Kidney (tissue), 14 donors: ENCODE measurements around the gene PCDHB16. TPM values are rescaled to one million over a fixed set of nuclear protein-coding genes. Genes with fewer than 3 reads are reported as not detected.
"Not testable (repeated sequence)": the region's sequence is repeated elsewhere in the genome, so short reads cannot be mapped to it uniquely, and the experiment has no call there.

Experiments
- DNase-seq, 5 donors: peaks; one replicate each; pipeline ENCODE4 v3.0.0-alpha.2; 2013 to 2020
- FAIRE-seq: peaks from 2 replicates; lab custom pipeline; 2012; peaks lifted over from hg19 to GRCh38; lab: Jason Lieb, UNC
- H3K27ac ChIP-seq, 2 donors: one replicate each; pipeline ENCODE4 v1.7.0; 2013; ENCODE audit warnings: low read depth in 2 of 2, low read length in 2 of 2, inconsistent platforms in 1 of 2
- H3K27me3 ChIP-seq: one replicate; pipeline ENCODE4 v1.7.1; 2013; ENCODE audit warnings: low read length, inconsistent platforms; ENCODE audit not compliant: control insufficient read depth, insufficient read depth
- H3K36me3 ChIP-seq, 3 donors: one replicate each; pipeline versions ENCODE4 v1.7.0 to v1.7.1; 2013; ENCODE audit warnings: low read length in 3 of 3, control low read depth in 1 of 3, inconsistent platforms in 1 of 3; ENCODE audit not compliant: insufficient read depth in 3 of 3, control insufficient read depth in 2 of 3
- H3K4me1 ChIP-seq, 3 donors: one replicate each; pipeline versions ENCODE4 v1.7.0 to v1.7.1; 2013; ENCODE audit warnings: low read length in 3 of 3, inconsistent platforms in 1 of 3, low read depth in 1 of 3; ENCODE audit not compliant: control insufficient read depth in 2 of 3, insufficient read depth in 2 of 3
- H3K4me3 ChIP-seq, 3 donors: one replicate each; pipeline versions ENCODE4 v1.7.0 to v1.8.1; 2013; ENCODE audit warnings: low read length in 3 of 3, control low read depth in 1 of 3, inconsistent platforms in 1 of 3
- H3K9ac ChIP-seq, 3 donors: one replicate each; pipeline versions ENCODE4 v1.7.0 to v1.7.1; 2013; ENCODE audit warnings: low read length in 3 of 3, control low read depth in 1 of 3, inconsistent platforms in 1 of 3
- H3K9me3 ChIP-seq, 3 donors: one replicate each; pipeline versions ENCODE4 v1.7.0 to v1.7.1; 2013; ENCODE audit warnings: low read length in 3 of 3, control low read depth in 1 of 3, inconsistent platforms in 1 of 3; ENCODE audit not compliant: control insufficient read depth in 2 of 3, insufficient read depth in 1 of 3
- intact Hi-C: fragments of 100-400 bp; cut with DNase I; formaldehyde crosslinking; loops from one replicate; pipeline ENCODE4 v1.11.1; 2022
- polyA plus RNA-seq: library from polyadenylated mRNA; stranded (reverse); fragments of 350-450 nt; fragmentation: Illumina TruSeq; extraction: RNeasy Lipid Tissue Mini Kit (QIAGEN cat#74804); gene quantifications from one replicate; pipeline ENCODE4 v1.2.3, GENCODE V29; 2014; ENCODE audit warnings: low read depth, low replicate concordance; ENCODE audit not compliant: insufficient read depth
- total RNA-seq: library from RNA; stranded (reverse); fragmentation: NEBNext Ultra II Directional; extraction: Animal tissue kit (Norgen Biotek cat#: 25700); gene quantifications from one replicate; pipeline ENCODE4 v1.2.1, GENCODE V29; 2021
- TF ChIP-seq, protein P1 (sequence below): IDR thresholded peaks from 3 replicates; pipeline ENCODE4 v1.5.1; 2012; ENCODE audit warnings: mild to moderate bottlenecking, moderate library complexity, borderline replicate concordance; ENCODE audit not compliant: insufficient read depth; ENCODE audit errors: extremely low read depth
- donor health status: control.
- donor health status: control.
- donor health status: control.
- donor health status: control.
- donor health status: control.
- donor health status: DM: yes; HTN: yes; CAD: no.
- donor health status: Normal renal cell carcinoma (clear cell type).

The PCDHB16 gene
- total and polyA plus RNA-seq, 2 donors from 2014 or later: 0.67 to 5.1 TPM

DNA sequence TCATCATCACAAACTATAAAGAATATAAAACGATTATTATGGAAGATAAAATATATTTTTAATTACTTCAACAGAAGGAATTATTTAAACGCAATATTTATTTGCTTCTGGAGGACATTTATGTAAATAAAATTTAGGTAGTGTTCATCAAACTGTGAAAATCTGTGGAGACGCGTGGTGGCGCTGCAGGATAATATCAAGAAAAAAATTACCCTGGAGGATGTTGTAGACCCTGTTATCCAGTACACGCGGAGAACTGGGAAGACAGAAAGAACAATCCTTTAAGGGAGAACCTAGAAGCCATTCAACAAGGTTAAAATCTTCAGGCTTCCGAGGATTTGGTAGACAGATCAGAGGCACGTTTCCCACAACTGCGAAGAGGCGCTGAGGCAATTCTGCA, 26.3 kb downstream of the PCDHB16 start, which contains the start of gene PCDHB12:
Gene PCDHB12 (plus strand): TSS at position 242 of the 400 bp plus-strand sequence. CDS start 189 bp downstream, outside the sequence.
- FAIRE-seq (no peak), DNase-seq (peak in 2 of 5 donors; percentile 42 to 44)
- intact Hi-C loops: no loop called here
- Histone ChIP-seq H3K27me3 (no peaks in the 10 kb centered on the region), H3K9me3 (peaks cover 0 to 13% (median 9%) of the 10 kb centered on the region in 3 donors), H3K4me3 (peak within 1 kb of the TSS in 2 of 3 donors; percentile 6 to 28), H3K9ac (no peak within 1 kb of the TSS), H3K36me3 (no peaks in the 10 kb centered on the region), H3K27ac (no peak within 1 kb of the TSS), H3K4me1 (no peaks in the 10 kb centered on the region)
- TF ChIP-seq, protein P1, sequence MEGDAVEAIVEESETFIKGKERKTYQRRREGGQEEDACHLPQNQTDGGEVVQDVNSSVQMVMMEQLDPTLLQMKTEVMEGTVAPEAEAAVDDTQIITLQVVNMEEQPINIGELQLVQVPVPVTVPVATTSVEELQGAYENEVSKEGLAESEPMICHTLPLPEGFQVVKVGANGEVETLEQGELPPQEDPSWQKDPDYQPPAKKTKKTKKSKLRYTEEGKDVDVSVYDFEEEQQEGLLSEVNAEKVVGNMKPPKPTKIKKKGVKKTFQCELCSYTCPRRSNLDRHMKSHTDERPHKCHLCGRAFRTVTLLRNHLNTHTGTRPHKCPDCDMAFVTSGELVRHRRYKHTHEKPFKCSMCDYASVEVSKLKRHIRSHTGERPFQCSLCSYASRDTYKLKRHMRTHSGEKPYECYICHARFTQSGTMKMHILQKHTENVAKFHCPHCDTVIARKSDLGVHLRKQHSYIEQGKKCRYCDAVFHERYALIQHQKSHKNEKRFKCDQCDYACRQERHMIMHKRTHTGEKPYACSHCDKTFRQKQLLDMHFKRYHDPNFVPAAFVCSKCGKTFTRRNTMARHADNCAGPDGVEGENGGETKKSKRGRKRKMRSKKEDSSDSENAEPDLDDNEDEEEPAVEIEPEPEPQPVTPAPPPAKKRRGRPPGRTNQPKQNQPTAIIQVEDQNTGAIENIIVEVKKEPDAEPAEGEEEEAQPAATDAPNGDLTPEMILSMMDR: no peak

GRCh38 chr5:141210281-141210680, 28.1 kb downstream of the PCDHB16 start:
- H3K27me3 ChIP-seq, H3K4me1 ChIP-seq, H3K36me3 ChIP-seq, H3K27ac ChIP-seq, H3K9ac ChIP-seq, FAIRE-seq, DNase-seq, H3K4me3 ChIP-seq, intact Hi-C loops: not testable (repeated sequence)
- peaks cover 0 to 23% (median 14%) of the 10 kb centered on the region in 3 donors for H3K9me3 ChIP-seq

DNA sequence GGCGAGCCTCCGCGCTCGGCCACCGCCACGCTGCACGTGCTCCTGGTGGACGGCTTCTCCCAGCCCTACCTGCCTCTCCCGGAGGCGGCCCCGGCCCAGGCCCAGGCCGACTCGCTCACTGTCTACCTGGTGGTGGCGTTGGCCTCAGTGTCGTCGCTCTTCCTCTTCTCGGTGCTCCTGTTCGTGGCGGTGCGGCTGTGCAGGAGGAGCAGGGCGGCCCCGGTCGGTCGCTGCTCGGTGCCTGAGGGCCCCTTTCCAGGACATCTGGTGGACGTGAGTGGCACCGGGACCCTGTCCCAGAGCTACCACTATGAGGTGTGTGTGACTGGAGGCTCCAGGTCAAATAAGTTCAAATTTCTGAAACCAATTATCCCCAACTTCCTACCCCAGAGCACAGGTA, 28.7 kb downstream of the PCDHB16 start:
- H3K4me3 ChIP-seq, H3K27me3 ChIP-seq, DNase-seq, H3K9ac ChIP-seq, H3K4me1 ChIP-seq, H3K27ac ChIP-seq, H3K36me3 ChIP-seq, FAIRE-seq, intact Hi-C loops: not testable (repeated sequence)
- H3K9me3 ChIP-seq: peaks cover 0 to 24% (median 14%) of the 10 kb centered on the region in 3 donors

DNA sequence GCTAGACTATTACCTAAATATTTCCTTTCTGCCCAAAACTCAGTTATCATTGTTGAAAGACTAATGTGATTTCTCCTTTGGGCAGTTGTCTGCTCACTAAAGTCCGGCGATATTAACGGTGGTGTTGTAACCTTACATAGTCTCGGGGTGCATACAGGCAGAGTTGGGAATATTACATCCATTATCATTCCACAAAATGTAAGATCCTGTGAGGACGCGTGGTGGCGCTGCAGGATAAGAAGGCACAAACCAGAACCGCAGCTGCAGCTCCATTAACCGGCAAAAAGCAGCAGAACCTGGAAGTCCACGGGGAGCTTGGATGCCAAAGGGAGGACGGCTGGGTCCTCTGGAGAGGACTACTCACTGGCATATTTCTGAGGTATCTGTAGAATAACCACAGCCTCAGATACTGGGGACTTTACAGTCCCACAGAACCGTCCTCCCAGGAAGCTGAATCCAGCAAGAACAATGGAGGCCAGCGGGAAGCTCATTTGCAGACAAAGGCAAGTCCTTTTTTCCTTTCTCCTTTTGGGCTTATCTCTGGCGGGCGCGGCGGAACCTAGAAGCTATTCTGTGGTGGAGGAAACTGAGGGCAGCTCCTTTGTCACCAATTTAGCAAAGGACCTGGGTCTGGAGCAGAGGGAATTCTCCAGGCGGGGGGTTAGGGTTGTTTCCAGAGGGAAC, 31.6 kb downstream of the PCDHB16 start, which contains the start of gene PCDHB13:
Gene PCDHB13 (plus strand): TSS at position 264 of the 684 bp plus-strand sequence. CDS start 205 bp downstream, at position 469.
- peaks cover 0 to 40% (median 16%) of the 10 kb centered on the region in 3 donors for H3K9me3 ChIP-seq
- H3K4me1 ChIP-seq, H3K27ac ChIP-seq, H3K36me3 ChIP-seq, H3K27me3 ChIP-seq, intact Hi-C loops, H3K9ac ChIP-seq, FAIRE-seq: not testable (repeated sequence)
- peak in 4 of 5 donors; percentile 34 to 56 (median 48) for DNase-seq
- H3K4me3 ChIP-seq: peak within 1 kb of the TSS in 1 of 3 donors; percentile 12

DNA sequence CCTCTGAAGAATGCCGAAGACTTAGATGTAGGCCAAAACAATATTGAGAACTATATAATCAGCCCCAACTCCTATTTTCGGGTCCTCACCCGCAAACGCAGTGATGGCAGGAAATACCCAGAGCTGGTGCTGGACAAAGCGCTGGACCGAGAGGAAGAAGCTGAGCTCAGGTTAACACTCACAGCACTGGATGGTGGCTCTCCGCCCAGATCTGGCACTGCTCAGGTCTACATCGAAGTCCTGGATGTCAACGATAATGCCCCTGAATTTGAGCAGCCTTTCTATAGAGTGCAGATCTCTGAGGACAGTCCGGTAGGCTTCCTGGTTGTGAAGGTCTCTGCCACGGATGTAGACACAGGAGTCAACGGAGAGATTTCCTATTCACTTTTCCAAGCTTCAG, 32.4 kb downstream of the PCDHB16 start:
- FAIRE-seq, H3K27ac ChIP-seq, H3K4me1 ChIP-seq, intact Hi-C loops, H3K27me3 ChIP-seq, H3K9ac ChIP-seq, H3K4me3 ChIP-seq, DNase-seq, H3K36me3 ChIP-seq: not testable (repeated sequence)
- H3K9me3 ChIP-seq: peaks cover 0 to 42% (median 17%) of the 10 kb centered on the region in 3 donors

DNA sequence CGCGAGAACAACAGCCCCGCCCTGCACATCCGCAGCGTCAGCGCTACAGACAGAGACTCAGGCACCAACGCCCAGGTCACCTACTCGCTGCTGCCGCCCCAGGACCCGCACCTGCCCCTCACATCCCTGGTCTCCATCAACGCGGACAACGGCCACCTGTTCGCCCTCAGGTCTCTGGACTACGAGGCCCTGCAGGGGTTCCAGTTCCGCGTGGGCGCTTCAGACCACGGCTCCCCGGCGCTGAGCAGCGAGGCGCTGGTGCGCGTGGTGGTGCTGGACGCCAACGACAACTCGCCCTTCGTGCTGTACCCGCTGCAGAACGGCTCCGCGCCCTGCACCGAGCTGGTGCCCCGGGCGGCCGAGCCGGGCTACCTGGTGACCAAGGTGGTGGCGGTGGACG, 33.3 kb downstream of the PCDHB16 start:
- intact Hi-C loops, H3K9ac ChIP-seq, DNase-seq, FAIRE-seq, H3K4me3 ChIP-seq, H3K36me3 ChIP-seq, H3K27me3 ChIP-seq, H3K27ac ChIP-seq, H3K4me1 ChIP-seq: not testable (repeated sequence)
- H3K9me3 ChIP-seq: peaks cover 0 to 43% (median 17%) of the 10 kb centered on the region in 3 donors

DNA sequence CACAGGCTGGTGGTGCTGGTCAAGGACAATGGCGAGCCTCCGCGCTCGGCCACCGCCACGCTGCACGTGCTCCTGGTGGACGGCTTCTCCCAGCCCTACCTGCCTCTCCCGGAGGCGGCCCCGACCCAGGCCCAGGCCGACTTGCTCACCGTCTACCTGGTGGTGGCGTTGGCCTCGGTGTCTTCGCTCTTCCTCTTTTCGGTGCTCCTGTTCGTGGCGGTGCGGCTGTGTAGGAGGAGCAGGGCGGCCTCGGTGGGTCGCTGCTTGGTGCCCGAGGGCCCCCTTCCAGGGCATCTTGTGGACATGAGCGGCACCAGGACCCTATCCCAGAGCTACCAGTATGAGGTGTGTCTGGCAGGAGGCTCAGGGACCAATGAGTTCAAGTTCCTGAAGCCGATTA, 33.8 kb downstream of the PCDHB16 start:
- DNase-seq, H3K4me3 ChIP-seq, intact Hi-C loops, FAIRE-seq, H3K27me3 ChIP-seq, H3K36me3 ChIP-seq, H3K4me1 ChIP-seq, H3K27ac ChIP-seq, H3K9ac ChIP-seq: not testable (repeated sequence)
- H3K9me3 ChIP-seq: peaks cover 0 to 43% (median 17%) of the 10 kb centered on the region in 3 donors
